CD4-positive, alpha-beta T cell treated with Interleukin-15 for 1 hour (primary cell): ENCODE measurements around the gene TPM1.
"Not testable (repeated sequence)": the region's sequence is repeated elsewhere in the genome, so short reads cannot be mapped to it uniquely, and the experiment has no call there.

ENCODE experiments used
- DNase-seq: peaks from one replicate; pipeline ENCODE4 v3.0.0-alpha.2; 2020

Gene TPM1

GRCh38 chr15:63099581-63099980 is 57.0 kb downstream of the TPM1 start:
- DNase-seq = not testable (repeated sequence)

GRCh38 chr15:63103416-63103815 is 60.9 kb downstream of the TPM1 start:
- DNase-seq = no peak

- DNase-seq = no peak
These were observed 62.2 kb downstream of the TPM1 start for GRCh38 chr15:63104727-63105126.

- DNase-seq = not testable (repeated sequence)
These were observed 62.8 kb downstream of the TPM1 start for GRCh38 chr15:63105354-63105753.

GRCh38 chr15:63107895-63108546 is 65.5 kb downstream of the TPM1 start:
- DNase-seq = no peak

GRCh38 chr15:63109498-63109897 is 67.0 kb downstream of the TPM1 start:
- DNase-seq = no peak

GRCh38 chr15:63109920-63110319 is 67.4 kb downstream of the TPM1 start:
- no peak for DNase-seq

- DNase-seq = no peak
These were observed 68.0 kb downstream of the TPM1 start for GRCh38 chr15:63110428-63111026.

- DNase-seq = no peak
These were observed 68.9 kb downstream of the TPM1 start for GRCh38 chr15:63111481-63111880.

GRCh38 chr15:63112871-63113270 is 70.3 kb downstream of the TPM1 start:
- no peak for DNase-seq

- no peak for DNase-seq
These were observed 71.9 kb downstream of the TPM1 start for GRCh38 chr15:63114465-63114864.
